ENCODE data around the gene NEK9.
"Not testable (repeated sequence)": the region's sequence is repeated elsewhere in the genome, so short reads cannot be mapped to it uniquely, and the experiment has no call there.

The NEK9 gene

GRCh38 chr14:75143761-75144527 lies 17.1 kb upstream of the NEK9 start:
- DNase-seq: no peak

DNA sequence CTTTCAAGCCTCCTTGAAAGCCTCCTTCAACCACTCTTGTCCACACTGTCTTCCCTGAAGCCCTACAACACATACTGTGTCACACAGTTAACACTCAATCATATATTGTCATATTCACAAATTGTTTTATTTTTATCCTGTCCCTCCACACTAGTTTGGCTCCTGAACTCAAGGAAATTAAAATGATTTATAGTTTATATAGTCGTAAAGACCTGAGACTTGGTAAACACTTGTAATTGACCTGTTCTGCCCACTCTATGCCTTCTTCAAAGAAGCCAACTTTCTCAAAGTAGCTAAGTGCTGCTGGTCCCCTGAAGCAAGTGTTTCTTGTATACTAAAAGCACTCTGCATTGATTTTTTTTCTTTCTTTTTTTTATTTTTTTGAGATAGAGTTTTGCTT lies 15.6 kb upstream of the NEK9 start:
- DNase-seq: no peak

GRCh38 chr14:75141967-75142366 lies 15.1 kb upstream of the NEK9 start:
- DNase-seq: no peak

DNA sequence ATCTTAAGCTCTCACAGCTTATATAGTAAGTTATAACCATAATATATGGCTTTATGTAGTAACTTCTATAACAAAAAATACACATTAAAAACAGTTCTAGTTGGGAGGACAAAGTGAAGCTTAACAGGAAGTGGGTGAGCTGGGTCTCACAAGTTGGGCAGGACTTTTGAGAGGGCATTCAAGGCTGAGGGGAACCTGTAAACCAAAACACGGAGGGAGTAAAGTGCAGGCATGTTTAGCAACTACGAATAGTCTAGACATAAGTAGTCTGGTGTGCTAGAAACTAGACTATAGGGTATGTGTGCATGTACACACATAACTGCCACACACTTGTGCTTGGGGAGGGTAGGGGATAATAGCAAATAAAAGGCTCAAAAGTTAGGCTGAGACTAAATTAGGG lies 14.2 kb upstream of the NEK9 start:
- no peak for DNase-seq

DNA sequence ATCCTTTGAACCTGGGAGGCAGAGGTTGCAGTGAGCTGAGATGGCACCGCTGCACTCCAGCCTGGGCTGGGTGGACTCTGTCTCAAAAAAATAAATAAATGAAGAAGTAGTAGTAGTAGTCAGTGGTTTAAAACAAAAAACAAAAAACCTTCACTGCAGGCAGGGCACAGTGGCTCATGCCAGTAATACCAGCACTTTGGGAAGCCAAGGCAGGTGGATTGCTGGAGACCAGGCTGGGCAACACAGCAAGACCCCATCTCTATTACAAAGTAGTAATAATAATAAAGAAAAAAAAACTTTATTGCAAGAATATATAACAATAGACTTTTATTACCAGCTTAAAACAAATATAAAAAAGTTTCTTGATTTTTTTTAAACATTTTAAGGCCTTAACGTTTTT lies 13.8 kb upstream of the NEK9 start:
- no peak for DNase-seq

DNA sequence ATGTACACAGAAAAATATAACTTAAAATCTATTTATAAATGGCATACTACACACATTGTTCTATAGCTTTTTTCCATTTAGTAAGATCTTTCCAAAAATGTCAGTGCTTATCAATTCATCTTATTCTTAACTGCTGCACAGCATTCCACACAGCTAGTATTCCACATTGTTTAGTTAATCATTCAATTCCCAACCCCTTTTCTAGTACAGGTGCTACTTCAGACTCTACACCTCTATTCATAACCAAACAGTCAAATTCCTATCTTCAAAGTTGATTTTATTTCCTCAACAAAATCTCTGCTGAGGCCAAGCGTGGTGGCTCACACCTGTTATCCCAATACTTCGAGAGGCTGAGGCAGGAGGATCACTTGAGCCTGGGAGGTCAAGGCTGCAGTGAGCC lies 12.3 kb upstream of the NEK9 start:
- no peak for DNase-seq

DNA sequence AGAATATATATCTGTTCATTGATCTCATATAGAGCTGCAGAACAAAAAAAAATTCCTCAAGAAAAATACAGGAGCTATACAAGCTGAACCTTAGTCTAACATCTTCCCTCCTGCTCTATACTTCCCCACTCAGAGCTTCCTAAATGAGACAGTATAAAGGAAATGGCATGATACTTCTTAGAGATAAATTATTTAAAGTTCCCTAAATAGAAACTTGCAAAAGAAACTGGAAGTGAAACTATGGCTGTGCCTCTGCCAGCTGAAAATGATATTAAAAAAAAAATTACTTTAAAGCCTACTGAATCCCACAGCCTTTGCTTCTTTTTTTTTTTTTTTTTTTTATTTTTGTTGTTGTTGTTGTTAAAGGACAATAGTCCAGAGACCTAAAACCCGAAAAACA lies 11.6 kb upstream of the NEK9 start:
- no peak for DNase-seq

- DNase-seq: no peak
Measured at GRCh38 chr14:75134644-75135043, 7.8 kb upstream of the NEK9 start.

- no peak for DNase-seq
Measured at GRCh38 chr14:75133597-75133996, 6.7 kb upstream of the NEK9 start.

- DNase-seq: peak; percentile 45
Measured at GRCh38 chr14:75132382-75133086, 5.7 kb upstream of the NEK9 start.

DNA sequence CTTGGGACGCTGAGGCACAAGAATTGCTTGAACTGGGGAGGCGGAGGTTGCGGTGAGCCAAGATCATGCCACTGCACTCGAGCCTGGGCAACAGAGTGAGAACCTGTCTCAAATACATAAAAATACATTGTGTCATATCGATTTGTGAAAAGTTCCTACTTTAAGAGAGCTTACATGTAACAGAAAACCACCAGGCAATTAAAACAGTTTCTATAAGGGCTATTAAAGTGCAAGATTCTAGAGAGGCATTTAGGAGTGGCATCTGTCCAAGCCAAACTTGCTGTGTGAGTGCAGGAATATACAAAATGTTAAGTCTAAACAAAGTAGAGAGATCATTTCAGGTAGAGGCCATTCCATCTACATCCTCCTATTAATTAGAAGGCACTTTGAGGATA lies 1.7 kb upstream of the NEK9 start:
- no peak for DNase-seq

- no peak for DNase-seq
Measured at GRCh38 chr14:75127903-75128595, 1.2 kb upstream of the NEK9 start.

DNA sequence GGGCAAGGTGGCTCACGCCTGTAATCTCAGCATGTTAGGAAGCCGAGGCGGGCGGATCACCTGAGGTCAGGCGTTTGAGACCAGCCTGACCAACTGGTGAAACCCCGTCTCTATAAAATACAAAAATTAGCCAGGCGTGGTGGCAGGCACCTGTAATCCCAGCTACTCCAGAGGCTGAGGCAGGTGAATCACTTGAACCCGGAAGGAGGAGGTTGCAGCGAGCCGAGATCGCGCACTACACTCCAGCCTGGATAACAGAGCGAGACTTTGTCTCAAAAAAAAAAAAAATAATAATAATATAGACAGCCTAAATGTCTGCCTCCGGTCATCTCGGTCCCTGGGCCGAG lies 599 bp upstream of the NEK9 start:
- DNase-seq: not testable (repeated sequence)

- DNase-seq: no peak
Measured at GRCh38 chr14:75126121-75126544, 715 bp downstream of the NEK9 start.

- no peak for DNase-seq
Measured at GRCh38 chr14:75125617-75126016, 1.2 kb downstream of the NEK9 start.

- no peak for DNase-seq
Measured at GRCh38 chr14:75123991-75124390, 2.9 kb downstream of the NEK9 start.

DNA sequence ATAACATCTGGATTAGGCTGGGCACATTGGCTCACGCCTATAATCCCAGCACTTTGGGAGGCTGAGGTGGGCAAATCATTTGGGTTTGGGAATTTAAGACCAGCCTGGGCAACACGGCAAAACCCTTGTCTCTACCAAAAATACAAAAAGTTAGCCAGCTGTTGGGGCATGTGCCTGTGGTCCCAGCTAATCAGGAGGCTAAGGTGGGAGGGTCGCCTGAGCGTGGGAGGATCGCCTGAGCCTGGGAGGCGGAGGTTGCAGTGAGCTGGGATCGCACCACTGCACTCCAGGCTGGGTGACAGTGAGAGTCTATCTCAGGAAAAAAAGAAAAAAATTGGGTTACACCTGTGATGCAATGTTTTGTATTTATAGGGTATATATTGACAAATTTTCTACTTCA lies 5.3 kb downstream of the NEK9 start:
- DNase-seq: no peak

- DNase-seq: no peak
Measured at GRCh38 chr14:75120541-75121291, 6.1 kb downstream of the NEK9 start.

- no peak for DNase-seq
Measured at GRCh38 chr14:75119056-75119455, 7.8 kb downstream of the NEK9 start.

GRCh38 chr14:75113932-75114539 lies 12.8 kb downstream of the NEK9 start:
- no peak for DNase-seq

GRCh38 chr14:75109877-75110276 lies 17.0 kb downstream of the NEK9 start:
- no peak for DNase-seq

GRCh38 chr14:75107186-75107585 lies 19.7 kb downstream of the NEK9 start:
- no peak for DNase-seq

DNA sequence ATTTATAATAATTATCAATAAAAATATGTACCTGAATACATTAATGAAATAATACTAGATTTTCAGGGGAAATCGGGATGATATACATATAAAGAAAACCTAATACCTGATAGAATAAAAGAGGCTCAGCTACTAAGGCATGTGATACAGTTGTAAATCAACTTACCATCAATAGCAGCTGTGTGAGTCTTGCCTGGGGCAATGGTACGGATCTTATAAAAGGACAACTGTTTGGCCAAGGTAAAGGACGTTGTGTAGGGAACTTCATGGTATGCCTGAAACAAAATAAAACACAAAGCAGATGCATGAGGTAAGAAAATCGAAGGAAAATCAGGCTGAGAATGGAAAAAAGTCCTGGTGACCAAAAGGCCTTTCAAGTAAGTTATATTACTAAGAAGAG lies 25.4 kb downstream of the NEK9 start:
- no peak for DNase-seq
